ENCODE measurements around the gene NUDT14. TPM values are rescaled to one million over a fixed set of nuclear protein-coding genes. Genes with fewer than 3 reads are reported as not detected.

The NUDT14 gene
- total RNA-seq, 1 experiment from 2014 or later, result 31.8 TPM

GRCh38 chr14:105219043-105219612 is 38.0 kb upstream of the NUDT14 start:
- Histone ChIP-seq H3K9me3 (replicated peaks) (no peaks in the 10 kb centered on the region), H3K36me3 (peaks cover 43% of the 10 kb centered on the region), H3K4me3 (no peak overlapping the region), H3K27me3 (replicated peaks) (no peaks in the 10 kb centered on the region), H3K27ac (no peak overlapping the region), H3K4me1 (replicated peaks) (peaks cover 3% of the 10 kb centered on the region; the same call in 1 of the 2 replicates)
- no peak for DNase-seq (ENCODE audit: low read depth in 1 of 2, low spot score in 2 of 2)

GRCh38 chr14:105218611-105219010 is 37.5 kb upstream of the NUDT14 start:
- no peak for DNase-seq (ENCODE audit: low read depth in 1 of 2, low spot score in 2 of 2)
- H3K36me3 ChIP-seq, result peaks cover 38% of the 10 kb centered on the region
- H3K27ac ChIP-seq, result no peak overlapping the region
- H3K4me3 ChIP-seq, result no peak overlapping the region
- peaks cover 2% of the 10 kb centered on the region; the same call in 1 of the 2 replicates for H3K4me1 ChIP-seq (replicated peaks)
- H3K27me3 ChIP-seq (replicated peaks), result no peaks in the 10 kb centered on the region
- no peaks in the 10 kb centered on the region for H3K9me3 ChIP-seq (replicated peaks)

- Histone ChIP-seq H3K4me3 (no peak overlapping the region), H3K27me3 (replicated peaks) (no peaks in the 10 kb centered on the region), H3K4me1 (replicated peaks) (no peaks in the 10 kb centered on the region), H3K9me3 (replicated peaks) (no peaks in the 10 kb centered on the region), H3K27ac (no peak overlapping the region), H3K36me3 (peaks cover 36% of the 10 kb centered on the region)
- no peak for DNase-seq (ENCODE audit: low read depth in 1 of 2, low spot score in 2 of 2)
These were observed 36.7 kb upstream of the NUDT14 start for GRCh38 chr14:105217774-105218173.

GRCh38 chr14:105216490-105217247 is 35.6 kb upstream of the NUDT14 start:
- no peak for DNase-seq (ENCODE audit: low read depth in 1 of 2, low spot score in 2 of 2)
- no peak overlapping the region for H3K27ac ChIP-seq
- H3K4me3 ChIP-seq, result no peak overlapping the region
- H3K4me1 ChIP-seq (replicated peaks), result no peaks in the 10 kb centered on the region
- no peaks in the 10 kb centered on the region for H3K27me3 ChIP-seq (replicated peaks)
- H3K9me3 ChIP-seq (replicated peaks), result no peaks in the 10 kb centered on the region
- peaks cover 35% of the 10 kb centered on the region for H3K36me3 ChIP-seq

GRCh38 chr14:105215602-105216001 is 34.5 kb upstream of the NUDT14 start:
- H3K36me3 ChIP-seq, result peaks cover 24% of the 10 kb centered on the region
- no peaks in the 10 kb centered on the region for H3K4me1 ChIP-seq (replicated peaks)
- H3K9me3 ChIP-seq (replicated peaks), result no peaks in the 10 kb centered on the region
- no peaks in the 10 kb centered on the region for H3K27me3 ChIP-seq (replicated peaks)
- no peak for DNase-seq (ENCODE audit: low read depth in 1 of 2, low spot score in 2 of 2)
- H3K4me3 ChIP-seq, result no peak overlapping the region
- no peak overlapping the region for H3K27ac ChIP-seq

GRCh38 chr14:105214324-105214915 is 33.3 kb upstream of the NUDT14 start:
- no peak overlapping the region for H3K27ac ChIP-seq
- no peak for DNase-seq (ENCODE audit: low read depth in 1 of 2, low spot score in 2 of 2)
- no peaks in the 10 kb centered on the region for H3K4me1 ChIP-seq (replicated peaks)
- no peaks in the 10 kb centered on the region for H3K27me3 ChIP-seq (replicated peaks)
- no peak overlapping the region for H3K4me3 ChIP-seq
- no peaks in the 10 kb centered on the region for H3K9me3 ChIP-seq (replicated peaks)
- peaks cover 20% of the 10 kb centered on the region for H3K36me3 ChIP-seq

GRCh38 chr14:105213361-105213760 is 32.2 kb upstream of the NUDT14 start:
- no peaks in the 10 kb centered on the region for H3K4me1 ChIP-seq (replicated peaks)
- no peaks in the 10 kb centered on the region for H3K27me3 ChIP-seq (replicated peaks)
- H3K36me3 ChIP-seq, result peaks cover 11% of the 10 kb centered on the region
- DNase-seq (ENCODE audit: low read depth in 1 of 2, low spot score in 2 of 2), result no peak
- no peaks in the 10 kb centered on the region for H3K9me3 ChIP-seq (replicated peaks)
- no peak overlapping the region for H3K4me3 ChIP-seq
- no peak overlapping the region for H3K27ac ChIP-seq

- H3K27me3 ChIP-seq (replicated peaks), result no peaks in the 10 kb centered on the region
- no peak overlapping the region for H3K27ac ChIP-seq
- peaks cover 8% of the 10 kb centered on the region for H3K36me3 ChIP-seq
- no peaks in the 10 kb centered on the region for H3K4me1 ChIP-seq (replicated peaks)
- no peak overlapping the region for H3K4me3 ChIP-seq
- no peaks in the 10 kb centered on the region for H3K9me3 ChIP-seq (replicated peaks)
- no peak for DNase-seq (ENCODE audit: low read depth in 1 of 2, low spot score in 2 of 2)
These were observed 31.6 kb upstream of the NUDT14 start for GRCh38 chr14:105212541-105213300.

GRCh38 chr14:105211758-105212089 is 30.6 kb upstream of the NUDT14 start:
- DNase-seq (ENCODE audit: low read depth in 1 of 2, low spot score in 2 of 2), result no peak
- H3K27ac ChIP-seq, result no peak overlapping the region
- H3K4me3 ChIP-seq, result no peak overlapping the region
- H3K36me3 ChIP-seq, result peaks cover 4% of the 10 kb centered on the region; the same call in 1 of the 2 replicates
- H3K9me3 ChIP-seq (replicated peaks), result no peaks in the 10 kb centered on the region
- H3K4me1 ChIP-seq (replicated peaks), result no peaks in the 10 kb centered on the region
- H3K27me3 ChIP-seq (replicated peaks), result no peaks in the 10 kb centered on the region

GRCh38 chr14:105211086-105211757 is 30.1 kb upstream of the NUDT14 start:
- H3K36me3 ChIP-seq, result peaks cover 4% of the 10 kb centered on the region; the same call in 1 of the 2 replicates
- H3K4me3 ChIP-seq, result no peak overlapping the region
- H3K27ac ChIP-seq, result no peak overlapping the region
- no peaks in the 10 kb centered on the region for H3K4me1 ChIP-seq (replicated peaks)
- no peaks in the 10 kb centered on the region for H3K9me3 ChIP-seq (replicated peaks)
- no peaks in the 10 kb centered on the region for H3K27me3 ChIP-seq (replicated peaks)
- DNase-seq (ENCODE audit: low read depth in 1 of 2, low spot score in 2 of 2), result no peak

- no peak overlapping the region for H3K27ac ChIP-seq
- no peaks in the 10 kb centered on the region for H3K27me3 ChIP-seq (replicated peaks)
- H3K4me3 ChIP-seq, result no peak overlapping the region
- no peaks in the 10 kb centered on the region for H3K9me3 ChIP-seq (replicated peaks)
- no peaks in the 10 kb centered on the region for H3K4me1 ChIP-seq (replicated peaks)
- DNase-seq (ENCODE audit: low read depth in 1 of 2, low spot score in 2 of 2), result no peak
- peaks cover 4% of the 10 kb centered on the region; the same call in 1 of the 2 replicates for H3K36me3 ChIP-seq
These were observed 29.3 kb upstream of the NUDT14 start for GRCh38 chr14:105210266-105211025.

- no peaks in the 10 kb centered on the region for H3K27me3 ChIP-seq (replicated peaks)
- no peak for DNase-seq (ENCODE audit: low read depth in 1 of 2, low spot score in 2 of 2)
- no peaks in the 10 kb centered on the region for H3K4me1 ChIP-seq (replicated peaks)
- H3K36me3 ChIP-seq, result peaks cover 4% of the 10 kb centered on the region; the same call in 1 of the 2 replicates
- no peak overlapping the region for H3K4me3 ChIP-seq
- no peaks in the 10 kb centered on the region for H3K9me3 ChIP-seq (replicated peaks)
- no peak overlapping the region for H3K27ac ChIP-seq
These were observed 28.5 kb upstream of the NUDT14 start for GRCh38 chr14:105209646-105210045.

- H3K4me3 ChIP-seq, result no peak overlapping the region
- no peak overlapping the region for H3K27ac ChIP-seq
- no peaks in the 10 kb centered on the region for H3K4me1 ChIP-seq (replicated peaks)
- no peaks in the 10 kb centered on the region for H3K9me3 ChIP-seq (replicated peaks)
- peaks cover 4% of the 10 kb centered on the region; the same call in 1 of the 2 replicates for H3K36me3 ChIP-seq
- no peak for DNase-seq (ENCODE audit: low read depth in 1 of 2, low spot score in 2 of 2)
- H3K27me3 ChIP-seq (replicated peaks), result no peaks in the 10 kb centered on the region
These were observed 28.0 kb upstream of the NUDT14 start for GRCh38 chr14:105209091-105209490.
